ENCODE measurements around the gene TDRD6. TPM values are rescaled to one million over a fixed set of nuclear protein-coding genes. Genes with fewer than 3 reads are reported as not detected.
A peak's percentile ranks its signal among the peaks of the same experiment; 100 is the strongest.

The TDRD6 gene
- total RNA-seq, 4 donors from 2014 or later, result under 0.01 to 1.5 (median 0.75) TPM

DNA sequence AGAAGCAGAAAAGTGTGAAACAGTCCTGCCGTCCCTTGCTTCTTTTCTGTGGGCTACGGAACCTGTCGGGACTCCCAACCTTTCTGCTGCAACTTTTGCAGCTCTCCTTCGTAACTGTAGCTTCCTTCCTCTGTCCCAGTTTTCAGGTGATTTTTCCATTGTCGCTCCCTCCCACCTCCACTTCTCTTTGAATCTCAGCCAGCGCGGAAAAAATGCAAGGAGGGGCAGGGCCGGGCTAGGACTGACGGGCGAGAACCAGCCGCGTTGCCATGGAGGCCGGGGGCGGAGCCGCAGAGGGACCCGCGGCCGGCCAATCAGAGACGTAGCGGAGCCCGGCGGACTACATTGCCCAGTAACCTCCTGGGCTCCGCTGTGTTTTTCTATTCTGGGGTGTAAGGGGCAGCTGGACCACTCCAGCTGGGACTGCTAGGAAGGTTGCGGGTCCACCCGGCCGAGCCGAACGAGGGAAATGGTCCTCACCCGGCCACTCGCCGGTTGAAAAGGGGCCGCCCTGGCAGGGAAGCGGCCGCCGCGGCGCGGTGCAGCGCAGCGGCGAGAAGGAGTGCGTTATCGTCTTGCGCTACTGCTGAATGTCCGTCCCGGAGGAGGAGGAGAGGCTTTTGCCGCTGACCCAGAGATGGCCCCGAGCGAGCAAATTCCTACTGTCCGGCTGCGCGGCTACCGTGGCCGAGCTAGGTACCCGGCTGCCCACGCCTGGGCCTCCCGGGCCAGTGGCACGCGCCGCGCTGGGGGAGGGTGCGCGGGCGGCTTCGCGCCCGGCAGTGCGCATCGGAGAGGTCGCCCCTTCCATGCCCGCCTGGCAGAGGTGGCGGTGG, 34.9 kb upstream of the TDRD6 start, which contains the start of the genes CYP39A1 and SLC25A27:
CYP39A1 (minus strand) TSS at position 216 of the 836 bp plus-strand sequence. CDS start 236 bp downstream, outside the sequence.
SLC25A27 (plus strand) TSS at position 373 of the 836 bp plus-strand sequence; CDS start at position 591, 218 bp downstream.
- H3K4me1 ChIP-seq, result no peaks in the 10 kb centered on the region
- TF ChIP-seq POLR2A (IDR thresholded peaks at IDR 0.05), result peak; percentile 51 to 71
- TF ChIP-seq, protein P1, sequence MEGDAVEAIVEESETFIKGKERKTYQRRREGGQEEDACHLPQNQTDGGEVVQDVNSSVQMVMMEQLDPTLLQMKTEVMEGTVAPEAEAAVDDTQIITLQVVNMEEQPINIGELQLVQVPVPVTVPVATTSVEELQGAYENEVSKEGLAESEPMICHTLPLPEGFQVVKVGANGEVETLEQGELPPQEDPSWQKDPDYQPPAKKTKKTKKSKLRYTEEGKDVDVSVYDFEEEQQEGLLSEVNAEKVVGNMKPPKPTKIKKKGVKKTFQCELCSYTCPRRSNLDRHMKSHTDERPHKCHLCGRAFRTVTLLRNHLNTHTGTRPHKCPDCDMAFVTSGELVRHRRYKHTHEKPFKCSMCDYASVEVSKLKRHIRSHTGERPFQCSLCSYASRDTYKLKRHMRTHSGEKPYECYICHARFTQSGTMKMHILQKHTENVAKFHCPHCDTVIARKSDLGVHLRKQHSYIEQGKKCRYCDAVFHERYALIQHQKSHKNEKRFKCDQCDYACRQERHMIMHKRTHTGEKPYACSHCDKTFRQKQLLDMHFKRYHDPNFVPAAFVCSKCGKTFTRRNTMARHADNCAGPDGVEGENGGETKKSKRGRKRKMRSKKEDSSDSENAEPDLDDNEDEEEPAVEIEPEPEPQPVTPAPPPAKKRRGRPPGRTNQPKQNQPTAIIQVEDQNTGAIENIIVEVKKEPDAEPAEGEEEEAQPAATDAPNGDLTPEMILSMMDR (IDR thresholded peaks at IDR 0.05), result no peak
- H3K27ac ChIP-seq, result peak within 1 kb of the TSS; percentile 87 to 93
- H3K9me3 ChIP-seq, result no peaks in the 10 kb centered on the region
- no peaks in the 10 kb centered on the region for H3K27me3 ChIP-seq
- H3K36me3 ChIP-seq, result no peaks in the 10 kb centered on the region
- H3K4me3 ChIP-seq, result peak within 1 kb of the TSS; percentile 71 to 92
- intact Hi-C loops (cut with DNase I; ENCODE audit: low total_unique reads), result no loop called here
- DNase-seq, result peak; percentile 90

DNA sequence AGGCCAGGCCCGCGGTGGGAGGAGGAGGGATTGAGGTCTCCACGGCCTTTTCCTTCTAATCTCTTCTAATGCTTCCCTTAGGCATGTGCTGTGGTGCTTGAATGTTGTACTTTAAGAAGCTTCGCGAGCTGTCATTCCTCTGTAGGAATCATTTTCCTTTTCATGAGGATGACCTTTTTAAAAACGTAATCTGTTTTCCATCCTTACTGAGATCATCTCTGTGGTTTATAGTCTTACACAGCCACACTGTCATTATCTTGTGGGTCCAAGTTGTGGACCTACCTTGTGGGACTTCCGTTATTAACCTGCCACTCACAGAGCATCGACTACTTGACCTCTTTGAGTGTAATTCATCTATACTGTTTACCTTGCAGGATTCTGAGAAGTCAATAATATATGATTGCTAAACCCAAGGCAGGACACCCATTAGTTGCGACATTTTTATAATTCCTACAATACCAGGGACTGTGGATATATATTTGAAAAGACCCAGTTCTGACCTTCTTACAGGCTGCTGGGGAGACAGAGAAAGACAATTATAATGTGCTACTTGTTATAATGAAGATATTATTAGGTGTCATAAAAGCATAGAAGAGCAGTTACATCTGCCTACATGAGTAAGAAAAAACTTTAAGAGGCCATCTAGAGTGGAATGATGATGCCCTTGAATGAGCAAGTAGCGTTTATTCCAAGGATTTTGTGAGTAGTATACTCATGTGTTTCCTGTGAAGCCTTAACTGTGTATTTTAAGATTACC, 34.1 kb upstream of the TDRD6 start:
- H3K27me3 ChIP-seq, result no peaks in the 10 kb centered on the region
- no peaks in the 10 kb centered on the region for H3K9me3 ChIP-seq
- TF ChIP-seq, protein P1 (IDR thresholded peaks at IDR 0.05), result no peak
- no peak for TF ChIP-seq POLR2A (IDR thresholded peaks at IDR 0.05)
- H3K27ac ChIP-seq, result peak overlapping the region; percentile 87 to 93
- H3K4me1 ChIP-seq, result no peaks in the 10 kb centered on the region
- DNase-seq, result no peak
- H3K36me3 ChIP-seq, result no peaks in the 10 kb centered on the region
- H3K4me3 ChIP-seq, result peak overlapping the region; percentile 71 to 92
- intact Hi-C loops (cut with DNase I; ENCODE audit: low total_unique reads), result no loop called here

DNA sequence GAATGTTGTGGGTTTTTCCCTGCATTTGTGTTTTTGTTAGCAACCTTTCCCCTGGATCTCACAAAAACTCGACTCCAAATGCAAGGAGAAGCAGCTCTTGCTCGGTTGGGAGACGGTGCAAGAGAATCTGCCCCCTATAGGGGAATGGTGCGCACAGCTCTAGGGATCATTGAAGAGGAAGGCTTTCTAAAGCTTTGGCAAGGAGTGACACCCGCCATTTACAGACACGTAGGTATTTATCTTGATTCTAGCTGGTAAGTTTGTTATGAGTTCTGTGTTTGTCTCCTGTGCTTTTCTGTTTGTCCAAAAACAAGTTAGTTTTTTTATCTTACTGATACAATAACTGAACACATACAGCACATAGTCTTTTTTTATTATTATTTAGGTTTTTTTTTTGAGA, 31.9 kb upstream of the TDRD6 start:
- no peak overlapping the region for H3K27ac ChIP-seq
- H3K27me3 ChIP-seq, result no peaks in the 10 kb centered on the region
- no peaks in the 10 kb centered on the region for H3K4me1 ChIP-seq
- intact Hi-C loops (cut with DNase I; ENCODE audit: low total_unique reads), result no loop called here
- TF ChIP-seq, protein P1 (IDR thresholded peaks at IDR 0.05), result no peak
- no peak for TF ChIP-seq POLR2A (IDR thresholded peaks at IDR 0.05)
- DNase-seq, result no peak
- H3K4me3 ChIP-seq, result no peak overlapping the region
- no peaks in the 10 kb centered on the region for H3K36me3 ChIP-seq
- no peaks in the 10 kb centered on the region for H3K9me3 ChIP-seq

DNA sequence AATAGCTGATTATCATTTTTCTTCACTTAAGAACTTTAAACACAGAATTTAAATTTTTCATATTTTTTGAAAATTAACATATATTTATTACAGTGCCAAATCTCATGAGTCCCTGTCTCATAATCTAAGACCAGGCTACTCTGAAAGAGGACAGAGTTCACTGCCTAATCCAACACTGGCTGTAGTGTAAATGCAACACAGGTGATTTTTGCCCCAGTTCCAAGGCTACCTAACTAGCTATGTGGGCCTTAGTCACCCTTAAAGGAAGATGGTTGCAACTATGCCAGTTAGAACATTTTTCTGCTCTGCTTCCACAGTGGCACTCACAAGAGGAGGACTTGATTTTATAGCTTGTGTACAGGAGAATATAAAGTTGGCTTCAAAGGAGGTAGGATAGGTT, 30.0 kb upstream of the TDRD6 start:
- no peak for TF ChIP-seq POLR2A (IDR thresholded peaks at IDR 0.05)
- TF ChIP-seq, protein P1 (IDR thresholded peaks at IDR 0.05), result no peak
- no peak overlapping the region for H3K27ac ChIP-seq
- no peak overlapping the region for H3K4me3 ChIP-seq
- no peaks in the 10 kb centered on the region for H3K36me3 ChIP-seq
- intact Hi-C loops (cut with DNase I; ENCODE audit: low total_unique reads), result no loop called here
- H3K9me3 ChIP-seq, result no peaks in the 10 kb centered on the region
- DNase-seq, result no peak
- no peaks in the 10 kb centered on the region for H3K4me1 ChIP-seq
- no peaks in the 10 kb centered on the region for H3K27me3 ChIP-seq

DNA sequence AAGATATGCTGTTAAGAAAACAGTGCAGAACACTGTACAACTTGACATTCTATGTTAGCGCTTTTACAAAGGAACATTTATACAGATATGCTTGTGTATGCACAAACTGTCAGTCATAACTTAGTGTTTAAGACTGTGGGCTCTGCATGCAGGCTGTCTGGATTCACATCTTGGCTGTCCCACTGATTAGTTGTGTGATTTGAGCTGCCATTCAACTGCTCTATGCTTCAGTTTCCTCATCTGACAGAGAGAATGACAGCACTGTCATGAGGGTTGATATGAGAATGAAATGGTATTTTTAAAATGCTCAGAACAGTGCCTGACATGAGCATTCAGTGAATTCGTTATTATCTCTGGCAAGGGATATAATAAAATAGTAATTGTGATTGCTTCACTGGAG, 26.2 kb upstream of the TDRD6 start:
- H3K36me3 ChIP-seq, result no peaks in the 10 kb centered on the region
- H3K9me3 ChIP-seq, result no peaks in the 10 kb centered on the region
- H3K27me3 ChIP-seq, result no peaks in the 10 kb centered on the region
- intact Hi-C loops (cut with DNase I; ENCODE audit: low total_unique reads), result no loop called here
- no peaks in the 10 kb centered on the region for H3K4me1 ChIP-seq
- no peak for TF ChIP-seq POLR2A (IDR thresholded peaks at IDR 0.05)
- TF ChIP-seq, protein P1 (IDR thresholded peaks at IDR 0.05), result no peak
- DNase-seq, result no peak
- H3K27ac ChIP-seq, result no peak overlapping the region
- no peak overlapping the region for H3K4me3 ChIP-seq

Data from uterus (tissue), 4 donors.